Measurements from ENCODE around the gene AMELX. TPM values are rescaled to one million over a fixed set of nuclear protein-coding genes. Genes with fewer than 3 reads are reported as not detected.

Gene AMELX
- total RNA-seq = not detected in 2 replicates

DNA sequence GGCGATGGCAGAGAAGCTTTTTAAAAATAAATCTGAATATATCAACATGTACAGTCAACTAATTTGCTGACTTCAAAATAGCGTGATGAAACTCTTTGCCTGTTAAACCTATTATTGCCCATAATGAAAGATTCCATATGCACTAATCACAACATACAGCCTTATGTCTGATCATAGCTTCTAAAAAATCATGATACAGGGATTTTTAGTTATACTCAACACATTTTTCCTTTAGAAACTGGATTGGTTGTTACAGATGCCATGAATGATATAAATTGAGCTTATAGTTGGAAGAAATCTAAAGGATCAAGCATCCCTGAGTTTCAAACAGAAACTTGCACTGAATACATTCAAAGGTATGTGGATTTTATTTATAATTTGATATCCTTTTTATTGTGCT is at the start of gene AMELX:
Gene AMELX, plus strand, starts transcription at position 301 of the 400 bp plus-strand sequence. CDS start 1,376 bp downstream, outside the sequence.

Small RNA genes lying within 50 kb of the gene (small RNA-seq; reads per million reads assigned to genes)
- not detected for gene MIR548AX

Other genes starting within 250 kb of the AMELX start
- gene HCCS, start 182.1 kb upstream of the AMELX start, total RNA-seq = 14.5 and 22.3 TPM in 2 replicates